ENCODE measurements around the gene HADH.
"Not testable (repeated sequence)": the region's sequence is repeated elsewhere in the genome, so short reads cannot be mapped to it uniquely, and the experiment has no call there.

HADH gene

DNA sequence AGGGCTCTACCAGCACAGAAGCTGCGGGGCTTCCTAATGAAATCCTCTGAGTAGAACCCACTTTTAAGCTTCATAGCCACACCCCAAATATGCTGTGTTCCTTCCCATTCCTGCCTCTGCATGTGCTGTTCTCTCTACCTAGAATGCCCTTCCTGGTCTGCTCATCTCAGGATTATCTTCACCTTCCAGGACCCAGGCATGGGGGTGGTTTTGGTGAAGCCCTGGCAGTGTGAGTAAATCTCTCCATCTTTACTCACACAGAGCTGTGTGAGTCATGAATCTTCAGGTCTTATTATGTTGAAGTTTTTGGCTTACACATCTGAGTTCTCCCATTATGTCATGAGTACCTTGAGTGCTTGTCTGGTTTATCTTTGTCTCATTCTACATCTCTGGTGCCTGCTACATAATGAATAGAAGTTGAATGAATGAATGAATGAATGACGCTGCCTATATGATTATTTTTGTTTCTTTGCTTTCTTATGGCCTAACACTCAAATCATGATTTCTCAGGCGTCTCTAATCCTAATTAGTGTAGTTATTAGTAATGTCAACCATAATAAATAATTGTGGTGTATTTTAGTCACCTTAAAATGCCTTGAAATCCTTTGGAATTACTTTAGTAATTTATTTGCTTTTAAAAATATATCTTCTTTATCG, 41.9 kb downstream of the HADH start:
- peak; percentile 18 for DNase-seq

DNA sequence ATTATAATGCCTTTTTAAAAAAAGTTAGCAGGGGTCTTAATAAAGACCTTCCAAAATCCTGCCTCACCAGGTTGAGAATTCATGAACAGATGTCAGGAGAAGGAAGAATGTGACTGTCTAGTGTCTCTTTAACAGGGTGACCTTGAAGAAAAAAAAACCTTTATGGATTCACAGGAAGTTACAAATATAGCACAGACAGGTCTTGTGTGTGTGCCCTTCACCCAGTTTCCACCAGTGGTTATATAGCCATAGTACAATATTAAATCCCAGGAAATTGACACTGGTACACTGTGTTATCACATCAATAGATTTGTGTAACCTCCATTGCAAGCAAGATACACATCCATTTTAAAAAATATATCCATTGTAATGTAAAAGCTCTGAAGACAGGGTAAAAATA, 43.7 kb downstream of the HADH start:
- no peak for DNase-seq

DNA sequence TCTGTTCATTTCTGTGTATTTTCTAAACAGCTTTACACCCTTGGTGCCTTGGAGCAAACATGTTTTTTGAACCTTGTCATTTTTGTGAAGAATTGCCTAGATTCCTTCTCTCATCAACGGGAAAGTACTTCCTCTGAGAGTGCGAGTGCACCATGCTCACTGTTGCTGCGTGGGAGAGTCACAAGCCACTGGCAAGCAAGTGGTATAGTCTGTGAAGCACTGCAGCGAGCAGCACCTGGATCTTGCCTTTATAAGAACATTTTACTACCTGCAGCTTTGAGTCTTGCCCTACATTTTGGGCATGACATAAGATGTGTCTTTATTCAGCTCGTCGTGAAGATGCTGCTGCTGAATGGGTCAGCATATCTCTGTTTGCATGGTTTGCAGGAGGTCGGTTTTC, 44.9 kb downstream of the HADH start:
- no peak for DNase-seq

DNA sequence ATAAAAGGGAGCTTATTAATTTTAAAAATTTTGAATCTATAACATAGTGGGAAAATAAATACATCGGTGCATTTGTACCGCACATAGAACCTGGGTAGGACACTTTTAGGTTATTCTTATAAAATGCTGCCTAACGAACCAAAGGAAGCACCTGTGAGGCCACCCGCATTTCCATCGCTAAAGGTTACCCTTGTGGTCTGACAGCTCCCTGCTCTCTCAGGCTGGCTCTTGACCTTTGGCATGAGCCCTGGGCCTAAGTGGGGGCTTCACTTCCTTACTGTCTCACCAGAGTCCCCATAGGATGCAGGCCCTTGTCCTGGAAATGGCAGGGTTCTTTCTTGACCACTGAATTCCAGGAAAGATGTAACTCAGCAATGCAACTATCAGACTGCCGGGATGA, 46.0 kb downstream of the HADH start:
- no peak for DNase-seq

DNA sequence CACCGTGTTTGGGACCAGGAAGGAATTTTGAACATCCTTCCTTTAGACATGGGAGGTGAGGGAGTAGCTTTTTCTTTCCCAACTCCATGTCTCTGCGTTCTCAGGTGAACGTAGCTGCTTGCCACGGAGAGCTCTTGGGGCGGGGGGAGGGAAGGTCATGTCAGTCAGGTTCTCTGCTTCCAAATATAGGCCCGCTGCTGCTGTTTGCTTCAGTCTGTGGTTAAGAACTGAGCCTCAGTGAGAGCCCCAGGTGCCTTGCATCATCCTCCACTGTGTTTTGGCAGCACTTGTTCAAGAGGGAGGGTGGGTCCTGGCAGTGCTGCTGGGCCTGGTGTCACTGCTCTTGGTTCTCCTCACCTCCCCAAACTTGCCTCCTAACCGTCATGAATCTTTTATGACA, 46.5 kb downstream of the HADH start:
- no peak for DNase-seq

DNA sequence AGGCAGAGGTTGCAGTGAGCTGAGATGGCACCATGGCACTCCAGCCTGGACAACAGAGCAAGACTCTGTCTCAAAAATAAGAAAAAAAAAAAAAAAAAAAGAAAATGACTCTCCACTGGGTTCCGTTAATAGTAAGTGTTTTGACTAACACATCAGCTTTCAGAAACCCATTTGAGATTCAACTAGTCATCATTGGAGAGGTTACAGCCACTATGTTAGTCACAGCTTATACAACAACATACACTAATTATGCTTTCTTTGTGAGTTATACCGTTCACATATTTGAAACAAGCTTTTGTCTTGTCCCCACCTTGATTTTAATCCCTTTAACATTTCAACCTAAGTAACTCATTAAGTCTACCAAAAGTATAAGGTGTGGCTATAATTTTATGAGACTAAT, 48.2 kb downstream of the HADH start:
- DNase-seq = no peak

DNA sequence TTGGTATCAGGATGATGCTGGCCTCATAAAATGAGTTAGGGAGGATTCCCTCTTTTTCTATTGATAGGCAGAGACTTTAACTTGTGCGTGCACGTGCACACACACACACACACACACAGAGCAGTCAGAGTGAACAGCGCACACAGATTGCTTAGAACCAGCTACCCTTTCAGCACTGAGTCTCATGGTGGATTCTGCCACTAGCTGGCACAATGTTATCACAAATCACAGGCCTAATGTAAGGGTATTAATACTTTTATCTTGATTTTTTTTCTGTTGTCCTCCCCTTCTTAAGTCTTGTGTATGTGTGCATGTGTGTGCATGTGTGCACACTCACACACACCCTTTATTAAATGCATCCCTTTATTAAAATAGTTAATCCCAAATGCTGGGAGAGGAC, 53.2 kb downstream of the HADH start:
- DNase-seq = no peak

DNA sequence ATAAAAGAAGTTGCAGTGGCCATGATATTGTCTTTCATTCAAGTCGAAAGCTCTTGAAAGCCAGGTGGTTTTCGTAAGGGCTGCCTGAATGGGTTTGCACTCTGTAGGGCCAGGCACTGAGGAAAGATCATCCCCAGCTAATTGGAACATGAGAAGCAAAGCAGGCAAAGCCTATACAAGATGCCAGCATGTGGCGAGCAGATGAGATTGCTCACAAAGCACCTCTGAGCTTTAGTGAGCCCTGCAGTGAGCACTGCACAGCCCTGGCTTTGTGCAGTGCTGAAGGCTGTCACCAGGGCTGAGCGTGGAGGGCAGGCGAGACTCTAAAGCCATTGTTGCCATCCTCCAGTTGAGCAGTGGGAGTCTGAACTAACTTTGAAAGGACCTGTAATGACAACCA, 53.8 kb downstream of the HADH start:
- no peak for DNase-seq

DNA sequence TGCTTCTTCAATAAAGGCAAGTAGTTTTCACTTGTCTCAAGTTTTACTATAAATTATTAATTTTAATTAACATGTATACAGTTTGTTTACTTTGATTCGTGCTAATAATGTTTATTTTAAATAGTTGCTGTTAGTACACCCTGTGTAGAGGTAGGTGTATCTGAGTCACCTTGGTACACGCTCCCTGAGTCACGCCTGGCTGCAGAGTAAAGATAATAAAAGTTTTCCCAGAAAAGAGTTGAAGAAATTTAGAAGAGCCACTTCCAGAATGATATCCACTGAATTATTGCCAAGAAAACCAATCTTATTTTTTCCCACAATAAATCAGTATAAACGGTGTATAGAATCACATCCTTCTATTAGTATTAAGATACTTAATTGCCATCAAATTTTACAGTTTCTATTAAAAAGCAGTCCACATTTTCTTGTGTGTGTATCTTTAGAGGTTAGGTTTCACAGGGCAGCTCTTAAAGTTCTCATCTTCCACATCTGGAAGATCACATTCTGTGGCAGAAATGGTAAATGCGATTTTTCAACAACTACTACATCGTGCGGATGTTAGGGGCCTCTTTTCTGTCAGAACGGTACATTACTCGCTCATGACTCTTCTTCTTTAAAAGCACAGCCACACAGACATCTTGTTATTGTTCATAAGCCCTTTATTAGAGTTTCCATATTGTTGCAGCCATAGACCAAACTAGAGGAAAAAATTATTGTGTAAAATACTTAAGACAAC, 55.4 kb downstream of the HADH start:
- DNase-seq = no peak

DNA sequence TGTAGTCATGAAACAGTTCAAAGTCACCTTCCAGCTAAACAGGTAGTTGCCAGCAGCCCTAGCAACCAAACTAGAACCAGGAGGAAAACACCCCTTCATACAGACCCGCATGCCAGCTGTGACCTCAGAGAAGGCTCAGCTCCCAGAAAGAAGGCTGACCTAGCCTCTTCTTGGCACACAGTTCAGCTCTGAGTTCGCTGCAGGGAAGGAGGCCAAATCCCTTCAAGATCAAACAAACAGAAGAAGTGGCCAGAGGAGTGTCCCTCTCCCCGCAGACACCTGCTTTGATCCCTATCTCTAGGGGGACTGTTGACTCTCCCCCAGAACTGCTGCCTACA, 56.0 kb downstream of the HADH start:
- no peak for DNase-seq

DNA sequence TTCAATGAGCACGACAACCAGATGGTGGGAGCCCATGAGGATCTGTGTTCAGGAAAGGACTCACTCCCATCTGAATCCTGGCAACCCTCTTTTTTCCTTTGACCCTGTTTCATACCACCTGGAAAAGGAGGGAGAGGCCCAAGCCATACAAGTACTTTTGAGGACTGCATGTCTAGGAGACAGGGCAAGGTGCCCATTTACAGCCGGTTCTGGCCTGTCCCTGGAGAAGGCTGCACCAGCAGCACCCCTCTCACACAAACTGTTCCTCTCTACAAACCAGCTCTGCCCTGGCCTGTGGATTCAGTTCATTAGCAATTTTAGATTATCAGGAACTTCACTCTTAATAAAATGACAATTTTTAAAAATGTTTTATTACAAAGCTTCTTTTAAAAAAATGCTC, 57.5 kb downstream of the HADH start:
- DNase-seq = no peak

DNA sequence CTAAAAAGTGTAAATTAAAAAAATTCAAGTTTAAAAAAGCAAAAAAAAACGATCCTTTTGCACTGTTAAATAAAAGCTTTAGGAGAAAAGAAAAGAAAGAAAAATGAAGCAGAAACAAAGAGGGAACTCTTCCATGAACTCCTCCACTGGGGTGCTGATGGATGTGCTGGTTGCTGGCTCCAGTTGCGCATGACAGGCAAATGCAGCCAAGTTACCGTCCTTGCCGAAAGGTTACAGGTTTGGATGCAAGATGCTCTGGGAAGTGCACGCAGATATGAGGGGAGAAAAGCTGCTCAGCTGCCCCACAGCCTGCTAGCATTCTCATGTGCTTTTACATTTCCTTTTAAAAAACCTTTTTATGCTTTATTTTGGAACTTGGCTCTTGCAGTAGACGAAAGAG, 58.5 kb downstream of the HADH start:
- DNase-seq = no peak

DNA sequence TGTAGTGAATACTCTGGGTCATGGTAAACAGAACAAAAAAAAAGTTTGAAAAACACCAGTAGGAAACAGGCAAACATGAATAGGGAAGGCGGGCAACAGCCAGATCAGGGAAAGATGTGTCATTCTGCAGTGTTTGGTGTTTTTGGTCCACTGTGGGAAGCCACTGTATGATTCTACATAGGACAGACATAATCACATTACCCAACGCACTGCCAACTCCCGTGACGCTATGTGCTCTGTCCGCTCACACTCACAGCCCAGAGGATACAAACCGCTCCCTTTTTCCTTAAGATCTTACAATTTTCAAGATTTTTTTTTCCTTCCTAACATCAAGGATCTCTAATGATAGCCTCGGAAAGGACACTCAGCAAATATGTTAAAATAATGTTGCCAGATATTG, 59.3 kb downstream of the HADH start:
- DNase-seq = no peak

DNA sequence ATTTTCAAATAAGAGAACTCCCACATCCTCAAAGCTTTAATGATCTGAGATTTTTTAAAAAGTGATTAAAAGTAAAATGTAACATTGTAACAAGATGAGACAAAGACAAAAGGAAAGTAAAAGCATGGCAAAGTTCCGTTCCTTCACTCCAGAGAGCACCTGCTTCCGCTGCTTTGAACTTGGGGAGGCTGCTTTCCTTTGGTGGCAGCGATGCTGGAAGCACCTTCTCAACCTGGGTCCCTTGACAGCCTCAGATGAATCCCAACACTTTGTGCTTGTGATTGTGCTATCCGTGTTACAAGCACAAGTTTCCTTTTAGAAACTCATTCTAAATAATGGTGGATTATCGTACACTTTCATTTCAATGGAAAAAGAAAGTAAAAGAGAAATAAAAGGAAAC, 59.7 kb downstream of the HADH start:
- DNase-seq = no peak

DNA sequence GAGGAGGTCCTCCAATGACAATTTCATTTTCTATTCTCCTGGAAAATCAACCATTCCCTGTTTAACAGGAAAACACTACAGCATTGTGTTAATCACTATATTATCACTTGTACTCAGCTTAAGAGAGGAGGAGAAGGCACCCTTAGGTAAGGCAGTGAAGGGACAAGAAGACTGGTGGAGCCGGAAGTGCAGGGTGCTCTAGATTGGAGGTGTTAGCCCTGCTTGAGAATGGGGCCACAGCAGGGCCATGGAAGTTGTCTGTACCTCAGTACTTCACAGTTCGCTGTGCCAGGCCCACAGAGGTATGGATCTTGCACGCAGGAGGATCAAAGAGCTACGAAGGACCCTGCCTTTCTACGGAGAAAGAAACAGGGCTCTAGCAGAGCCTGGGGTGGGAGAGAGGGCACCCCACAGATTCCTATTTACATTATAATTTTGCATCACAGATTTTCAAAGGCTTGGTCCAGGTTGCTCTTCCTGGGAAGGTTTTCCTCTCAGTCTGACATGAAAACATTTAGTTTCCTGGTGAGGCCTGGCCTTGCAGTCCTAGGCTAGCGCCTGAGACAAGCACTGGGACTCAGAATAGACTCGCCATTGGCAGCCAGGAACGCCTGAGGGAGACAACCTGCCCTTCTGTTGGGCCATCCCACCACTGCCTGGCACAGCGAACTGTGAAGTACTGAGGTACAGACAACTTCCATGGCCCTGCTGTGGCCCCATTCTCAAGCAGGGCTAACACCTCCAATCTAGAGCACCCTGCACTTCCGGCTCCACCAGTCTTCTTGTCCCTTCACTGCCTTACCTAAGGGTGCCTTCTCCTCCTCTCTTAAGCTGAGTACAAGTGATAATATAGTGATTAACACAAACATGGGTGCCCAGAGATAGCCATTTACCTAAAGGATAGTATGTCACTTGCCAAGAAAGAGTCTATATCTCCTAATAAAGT, 60.8 kb downstream of the HADH start:
- DNase-seq = not testable (repeated sequence)

DNA sequence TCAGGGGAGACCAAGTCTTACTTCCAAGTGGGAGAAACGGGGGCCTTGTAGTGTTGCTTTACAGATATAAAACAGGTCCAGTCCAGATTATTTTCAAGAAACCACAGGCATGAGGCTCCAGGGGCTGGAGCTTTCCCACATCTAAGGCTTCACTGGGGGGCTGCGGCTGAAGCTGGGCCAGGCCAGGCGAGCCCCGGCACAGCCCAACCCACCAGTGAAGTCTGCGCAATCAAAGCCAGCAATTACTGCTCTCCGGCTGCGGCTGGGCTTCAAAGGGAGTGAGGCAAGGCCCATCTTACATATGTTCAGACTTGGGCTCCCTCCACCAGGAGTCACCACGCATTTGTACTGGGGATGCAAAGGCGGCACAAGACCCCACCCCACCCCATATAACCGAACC, 61.7 kb downstream of the HADH start:
- DNase-seq = peak; percentile 41

DNA sequence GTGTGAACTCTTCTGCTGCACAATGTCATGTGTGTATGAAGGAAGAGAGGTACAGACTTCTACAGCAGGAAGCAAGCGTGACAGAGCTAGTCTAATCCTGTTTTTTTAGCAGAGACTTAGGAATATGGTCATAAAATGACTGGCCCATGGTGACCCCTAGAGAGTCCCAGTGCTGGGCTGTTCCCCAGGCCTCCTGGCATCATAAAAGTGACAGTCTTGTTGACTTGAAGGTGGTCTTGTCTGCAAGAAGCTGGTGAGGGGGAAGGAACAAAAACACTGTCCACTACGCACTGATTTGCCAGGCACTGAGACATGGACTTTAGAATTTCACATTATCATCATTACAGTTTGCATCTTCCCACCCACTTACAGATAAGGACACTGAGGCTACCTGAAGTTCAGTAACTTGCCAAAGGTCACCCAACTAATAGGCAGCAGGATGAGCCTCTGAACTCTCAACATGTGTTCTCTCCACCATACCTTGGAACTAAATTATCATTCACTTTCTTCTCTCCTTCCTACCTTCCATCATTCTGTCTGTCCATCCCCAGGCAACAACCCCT, 63.0 kb downstream of the HADH start:
- DNase-seq = no peak

DNA sequence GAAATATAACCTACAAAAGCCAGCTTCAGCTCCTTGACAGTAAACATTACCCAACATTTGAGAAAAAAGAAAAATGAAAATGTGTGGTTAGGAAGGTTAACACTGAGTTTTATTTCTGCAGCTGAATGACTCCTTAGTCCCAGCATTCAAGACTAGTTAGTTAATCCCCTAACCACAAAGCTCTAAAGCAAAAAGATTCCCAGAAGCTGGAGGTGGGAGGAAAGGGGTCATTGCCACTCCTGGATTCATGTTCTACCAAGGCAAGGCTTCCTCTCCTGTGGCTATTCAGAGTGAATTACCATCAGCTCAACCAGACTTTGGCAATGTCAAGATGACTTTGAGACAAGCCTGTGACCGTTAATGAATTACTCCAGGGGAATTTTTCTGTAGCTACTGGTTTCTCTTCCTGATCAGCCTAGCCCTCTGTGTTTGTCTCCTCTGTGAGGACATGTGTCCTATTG, 63.6 kb downstream of the HADH start:
- no peak for DNase-seq

DNA sequence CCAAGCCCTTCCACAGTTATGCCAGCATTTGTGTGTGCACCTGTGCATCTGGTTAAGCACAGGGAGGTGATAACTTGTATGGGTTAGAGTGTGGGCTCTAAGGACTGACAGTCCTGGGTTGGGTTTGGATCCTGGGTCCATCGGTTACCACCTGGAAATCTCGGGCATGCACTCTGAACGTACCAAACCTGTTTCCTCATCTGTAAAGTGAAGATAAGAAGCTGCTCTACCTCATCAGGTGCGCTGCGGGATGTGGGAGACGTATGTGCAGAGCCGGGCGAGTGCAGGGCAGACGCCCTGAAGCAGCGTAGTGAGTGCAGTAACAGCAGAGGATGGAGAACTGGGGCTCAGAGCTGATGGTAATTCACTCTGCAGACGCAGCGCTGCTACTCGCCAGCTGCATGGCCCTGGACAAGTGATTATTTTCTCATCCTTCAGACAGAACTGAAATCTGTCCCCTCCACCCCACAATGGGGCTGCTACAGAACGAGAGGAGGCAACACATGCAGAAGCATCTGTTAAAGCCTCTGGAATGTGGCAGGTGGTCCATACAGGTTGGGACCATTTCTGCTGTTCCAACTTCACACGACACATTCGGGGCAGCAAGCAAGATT, 64.4 kb downstream of the HADH start:
- DNase-seq = no peak

DNA sequence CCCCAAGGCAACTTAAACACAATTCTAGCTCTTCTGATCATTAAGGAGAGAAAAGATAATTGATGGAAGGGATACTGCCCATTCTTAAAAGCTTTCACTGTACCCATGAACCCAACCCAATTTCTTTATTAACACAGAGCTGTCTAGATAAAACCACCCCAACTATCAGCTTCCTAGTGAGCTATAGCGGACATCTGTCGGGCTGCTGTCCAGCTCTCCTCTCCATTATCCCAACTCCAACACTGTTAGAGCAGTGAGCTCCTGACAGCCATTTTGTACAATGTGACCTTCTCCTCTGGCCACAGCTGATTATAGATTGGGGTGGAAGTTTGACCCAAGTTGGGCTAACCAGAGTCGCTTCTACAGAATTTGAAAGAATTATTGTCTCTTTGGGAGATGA, 66.1 kb downstream of the HADH start:
- no peak for DNase-seq

DNA sequence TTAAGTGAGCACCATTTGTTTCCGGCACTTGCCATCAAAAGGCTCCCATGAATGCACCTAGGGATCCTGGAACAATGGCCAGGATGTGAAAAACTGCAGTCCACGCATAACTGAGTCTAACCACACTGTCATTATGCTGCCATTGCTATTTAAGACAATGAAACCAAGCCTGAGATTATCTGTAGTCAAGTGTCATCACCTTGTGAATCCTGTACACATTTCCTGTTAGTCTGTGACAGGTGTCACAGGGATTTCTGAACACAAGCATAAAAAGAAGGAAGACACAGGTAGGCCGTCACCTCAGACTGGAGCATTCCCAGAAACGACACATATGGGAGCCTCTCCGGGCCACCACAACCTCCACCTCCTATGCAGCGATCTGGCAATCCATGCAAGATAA, 66.7 kb downstream of the HADH start:
- DNase-seq = no peak

DNA sequence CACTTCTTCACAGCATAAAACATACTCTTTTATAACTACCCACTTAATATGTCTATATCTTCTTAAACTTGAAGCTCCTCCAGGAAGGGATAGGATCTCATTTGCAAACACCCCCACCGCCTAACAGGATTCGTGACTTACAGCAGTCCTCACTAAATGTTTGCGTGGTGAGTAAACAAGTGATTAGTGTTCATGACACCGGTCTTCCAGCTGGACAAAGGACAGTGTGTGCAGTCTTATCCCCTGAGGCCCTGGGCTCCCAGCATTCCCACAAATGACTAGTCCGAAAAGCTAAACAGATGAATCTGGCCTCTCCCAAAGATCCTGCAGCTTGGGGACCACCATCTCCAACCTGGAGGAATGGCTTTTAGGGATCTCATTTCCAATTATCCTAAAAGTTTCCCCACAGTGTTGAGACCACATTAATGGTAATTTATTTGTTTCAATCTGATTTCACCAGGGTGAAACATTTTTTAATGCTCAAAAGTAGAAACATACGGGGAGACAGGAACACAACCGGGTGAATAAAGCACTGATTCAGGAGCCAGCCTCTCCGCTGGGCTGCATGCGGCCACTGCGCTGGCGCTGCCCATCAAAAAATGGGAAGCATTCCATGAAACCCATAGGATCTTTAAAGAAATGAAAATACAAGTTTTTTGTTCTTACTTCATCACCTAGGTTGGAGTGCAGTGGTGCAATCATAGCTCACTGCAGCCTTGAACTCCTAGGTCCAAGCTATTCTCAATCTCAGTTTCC, 69.2 kb downstream of the HADH start:
- peak; percentile 41 for DNase-seq
